ENCODE measurements around the gene DMD.

DMD gene

DNA sequence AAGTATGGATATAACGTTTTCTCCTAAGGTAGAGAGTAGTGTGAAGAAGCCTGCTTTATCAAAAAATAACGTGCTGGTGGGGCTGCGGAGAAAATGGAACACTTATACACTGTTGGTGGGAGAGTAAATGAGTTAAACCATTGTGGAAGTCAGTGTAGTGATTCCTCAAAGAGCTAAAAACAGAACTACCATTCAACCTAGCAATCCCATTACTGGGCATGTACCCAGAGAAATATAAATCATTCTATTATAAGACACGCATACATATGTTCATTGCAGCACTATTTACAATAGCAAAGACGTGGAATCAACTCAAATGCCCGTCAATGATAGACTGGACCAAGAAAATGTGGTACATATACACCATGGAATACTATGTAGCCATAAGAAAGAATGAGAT, 196.4 kb downstream of the DMD start:
- no peak for DNase-seq

DNA sequence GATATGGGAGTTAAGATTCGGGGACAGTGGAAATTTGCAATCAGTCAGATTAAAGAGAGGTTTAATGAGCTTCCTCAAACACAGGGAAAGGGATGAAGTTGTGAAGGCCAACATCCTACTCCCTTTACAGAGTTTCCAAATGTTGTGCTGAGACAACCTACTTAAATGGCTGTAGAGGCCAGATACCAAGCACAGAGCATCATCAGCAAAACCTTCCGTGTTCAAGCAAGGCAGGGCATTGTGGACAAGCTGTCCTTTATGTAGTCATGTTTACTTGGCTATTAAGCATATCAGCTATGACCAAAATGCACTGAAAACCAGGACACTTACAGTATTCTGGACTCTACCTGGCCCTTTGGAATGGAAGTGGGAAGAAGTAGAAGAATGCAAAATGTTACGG, 197.3 kb downstream of the DMD start:
- DNase-seq, result no peak

DNA sequence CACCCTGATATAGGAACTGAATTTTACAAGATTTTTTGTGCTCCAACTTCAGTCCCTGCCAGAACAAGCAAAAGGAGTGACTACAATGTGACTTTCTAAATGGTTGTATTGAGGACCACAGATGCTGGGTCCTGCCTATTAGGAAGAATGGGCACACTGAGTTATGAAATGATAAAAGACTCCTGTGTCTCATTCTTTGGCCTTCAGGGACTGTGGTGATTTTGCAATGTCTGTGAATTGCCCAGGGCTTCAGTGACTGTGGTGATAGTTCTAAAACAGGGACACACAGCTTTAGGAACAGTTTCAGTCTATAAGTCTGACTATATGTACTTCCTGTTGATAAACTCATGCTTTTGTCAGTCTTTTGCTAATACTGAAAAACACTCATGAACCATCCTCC, 210.2 kb downstream of the DMD start:
- no peak for DNase-seq

DNA sequence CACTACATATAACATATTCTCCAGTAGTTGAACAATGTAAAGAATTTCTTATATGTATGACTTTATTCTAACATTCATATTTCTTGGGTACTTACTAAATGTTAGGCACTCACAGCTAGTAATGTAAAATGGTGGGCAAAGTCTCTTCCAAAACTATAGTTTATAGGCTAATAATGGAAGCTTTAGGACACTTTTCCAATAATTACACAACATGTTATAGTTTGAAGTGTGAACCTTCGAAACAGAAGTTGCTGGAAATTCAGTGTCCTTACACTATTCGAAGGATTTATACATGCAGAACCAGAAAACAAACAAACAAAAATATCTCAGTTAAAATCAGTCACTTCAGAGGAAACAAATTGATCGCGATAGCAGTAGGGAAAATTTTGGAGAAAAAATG, 212.6 kb downstream of the DMD start:
- no peak for DNase-seq

DNA sequence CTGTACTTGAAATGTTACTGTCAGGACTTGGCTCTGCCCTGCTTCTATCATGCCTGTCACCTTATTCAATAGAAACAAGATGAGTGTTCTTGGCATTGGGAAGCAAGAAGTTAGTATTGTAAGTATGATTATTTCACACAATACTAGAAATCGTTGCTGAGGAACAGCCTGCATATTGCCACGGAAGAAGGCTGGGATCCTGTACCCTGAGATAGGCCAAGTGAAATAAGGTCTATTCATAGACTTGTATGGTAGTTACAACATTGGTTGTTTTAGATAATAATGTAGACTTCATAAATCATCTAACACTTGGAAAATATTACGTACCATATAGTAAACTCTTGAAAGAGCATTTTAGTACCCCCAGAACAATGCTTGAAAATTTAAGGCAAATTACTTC, 215.9 kb downstream of the DMD start:
- DNase-seq, result no peak

DNA sequence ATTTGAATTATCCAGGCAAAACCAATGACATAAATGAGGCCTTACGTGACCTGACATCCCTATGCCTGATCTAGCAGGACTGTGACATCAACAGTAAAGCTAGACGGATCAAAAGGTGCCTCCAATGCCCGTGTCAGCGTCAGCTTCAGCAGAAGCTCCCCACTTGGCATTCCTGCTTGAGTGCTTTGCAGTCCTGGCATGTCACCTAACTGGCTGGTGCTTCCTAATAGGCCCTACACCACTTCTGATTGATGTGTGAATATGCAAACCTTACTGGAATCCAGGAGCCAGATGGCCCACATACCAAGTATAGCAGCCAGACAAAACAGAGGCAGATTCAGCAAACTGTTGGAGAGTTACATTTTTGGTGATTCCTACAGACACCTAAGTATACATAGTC, 224.2 kb downstream of the DMD start:
- DNase-seq, result no peak

DNA sequence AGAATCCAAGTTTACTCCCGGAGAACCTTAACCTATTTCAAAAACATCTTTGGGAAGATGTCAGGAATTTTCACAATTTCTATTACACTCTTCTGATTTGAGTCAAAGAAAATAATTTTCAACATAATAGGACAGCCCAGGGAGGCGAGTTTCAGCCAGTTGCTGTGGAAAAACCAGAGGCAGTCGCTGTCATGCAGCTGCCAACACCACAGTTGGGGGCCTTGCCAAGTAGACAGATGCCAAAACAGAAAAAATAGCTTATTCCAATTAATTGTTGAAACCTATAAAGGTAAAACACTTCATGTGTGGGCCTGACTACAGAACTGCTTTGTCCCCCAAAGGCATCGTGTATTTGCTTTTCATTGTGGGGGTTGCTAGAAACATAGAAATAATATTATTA, 225.8 kb downstream of the DMD start:
- no peak for DNase-seq

DNA sequence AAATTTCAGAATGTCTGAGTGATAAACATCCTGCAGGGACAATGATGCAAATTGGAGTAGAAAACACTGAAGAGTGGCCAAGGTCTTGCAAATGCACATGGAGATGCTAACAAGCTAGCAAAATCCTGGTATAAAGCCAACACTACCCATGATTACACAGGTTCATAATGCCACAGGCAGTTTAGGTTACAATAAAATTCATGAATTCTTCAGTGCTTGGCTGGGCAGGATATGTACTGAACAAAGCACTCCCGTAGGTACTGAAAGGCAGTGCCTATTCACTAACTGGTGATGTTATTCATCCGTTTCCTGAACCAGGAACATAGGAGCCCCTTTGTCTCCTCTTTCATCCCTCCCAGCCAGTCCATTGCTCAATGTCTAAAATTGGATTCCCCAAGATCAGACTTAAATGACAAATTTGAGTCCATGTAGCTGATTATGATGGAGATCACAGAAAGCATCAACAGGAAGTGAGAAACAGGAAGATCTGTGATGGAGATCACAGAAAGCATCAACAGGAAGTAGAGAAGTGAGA, 244.5 kb downstream of the DMD start:
- no peak for DNase-seq

DNA sequence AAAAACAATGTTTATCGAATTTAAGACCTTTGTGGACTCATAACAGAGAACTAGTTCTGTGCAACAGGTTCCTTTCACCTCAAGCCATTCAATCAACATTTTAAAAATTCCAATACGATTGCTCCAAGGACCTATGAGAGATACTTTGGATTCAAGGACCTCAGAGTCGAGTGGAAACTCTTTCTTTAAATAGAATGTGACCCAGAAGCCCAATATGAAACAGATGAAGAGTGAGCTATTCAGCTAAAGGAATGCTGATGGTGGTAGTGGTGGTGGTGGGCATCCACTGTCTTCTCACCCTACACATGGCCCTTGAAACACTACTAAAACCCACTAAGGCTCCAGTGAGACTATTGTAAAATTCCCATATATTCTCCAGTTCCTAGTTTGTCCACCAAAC, 257.2 kb downstream of the DMD start:
- DNase-seq, result no peak

DNA sequence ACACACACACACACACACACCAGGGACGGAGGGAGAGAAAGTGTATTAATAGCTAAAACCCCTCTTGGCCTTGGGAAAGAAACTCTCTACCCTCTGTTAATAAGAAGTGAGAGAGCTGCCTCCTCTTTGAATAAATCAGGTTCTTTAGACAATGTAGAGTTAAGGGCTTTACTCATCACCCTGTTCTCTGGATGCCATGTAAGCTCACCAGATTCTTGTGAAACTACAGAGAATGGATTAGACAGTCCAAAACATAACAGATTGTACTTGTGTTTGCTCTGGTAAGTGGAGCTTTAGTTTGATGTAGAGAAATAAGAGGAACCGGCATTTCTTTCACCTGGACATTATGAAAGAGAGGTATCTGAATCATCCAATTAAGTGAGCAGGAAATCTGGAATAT, 263.2 kb downstream of the DMD start:
- DNase-seq, result no peak

DNA sequence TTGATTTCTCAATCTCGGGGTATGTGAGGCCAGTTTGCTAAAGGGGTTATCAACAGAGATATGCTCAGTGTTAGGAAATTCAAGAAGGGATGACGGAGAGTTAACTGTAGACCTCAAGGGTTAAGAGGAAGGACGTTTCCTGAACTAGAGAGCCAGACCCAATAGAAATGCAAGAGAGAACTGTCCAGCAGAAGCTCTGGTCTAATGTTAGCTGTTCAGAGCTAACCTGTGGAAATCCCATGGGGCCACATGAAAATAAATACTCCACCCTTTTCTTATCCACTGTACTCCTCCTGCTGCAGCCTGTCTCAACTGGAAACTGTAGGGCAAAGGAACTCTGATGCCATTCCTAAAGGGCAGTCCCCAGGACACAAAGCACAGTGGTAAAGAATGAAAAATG, 274.3 kb downstream of the DMD start:
- DNase-seq, result no peak

DNA sequence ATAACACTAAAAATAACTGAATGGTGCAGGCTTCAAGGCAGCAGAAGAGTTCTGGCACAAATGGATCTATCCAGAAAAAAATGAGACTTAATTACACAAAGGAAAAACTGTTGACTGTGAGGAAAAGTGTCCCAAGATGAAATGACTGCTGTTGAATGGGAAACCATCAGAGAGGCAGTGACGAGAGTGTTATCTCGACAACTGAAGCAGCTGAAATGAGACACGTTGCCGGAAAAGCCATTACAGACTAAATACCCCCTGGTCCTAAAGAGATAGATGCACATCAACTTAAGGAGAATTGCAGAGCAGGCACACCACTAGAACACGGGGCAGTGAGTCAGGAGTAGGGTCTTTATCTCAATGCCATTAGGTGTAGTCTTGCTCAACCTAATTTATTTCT, 277.8 kb downstream of the DMD start:
- DNase-seq, result no peak

DNA sequence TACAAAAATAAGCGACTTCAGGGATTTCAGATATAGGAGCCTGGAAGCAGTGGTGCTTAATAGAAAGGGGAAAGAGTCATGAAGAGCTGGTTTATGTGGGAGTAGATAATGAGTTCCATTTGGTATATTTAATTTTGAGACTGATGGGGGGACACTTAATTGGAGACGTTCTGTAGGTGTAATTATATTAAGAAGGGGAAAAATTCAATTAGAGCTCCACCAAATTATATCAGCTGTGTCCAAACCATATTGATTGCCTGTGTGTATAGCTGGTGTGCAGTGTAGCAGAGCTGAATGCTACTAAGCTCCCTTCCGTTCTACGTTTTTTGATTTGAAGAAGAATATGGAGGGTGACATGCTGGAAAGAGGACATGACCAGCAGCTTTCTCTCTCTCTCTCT, 282.3 kb downstream of the DMD start:
- DNase-seq, result no peak

DNA sequence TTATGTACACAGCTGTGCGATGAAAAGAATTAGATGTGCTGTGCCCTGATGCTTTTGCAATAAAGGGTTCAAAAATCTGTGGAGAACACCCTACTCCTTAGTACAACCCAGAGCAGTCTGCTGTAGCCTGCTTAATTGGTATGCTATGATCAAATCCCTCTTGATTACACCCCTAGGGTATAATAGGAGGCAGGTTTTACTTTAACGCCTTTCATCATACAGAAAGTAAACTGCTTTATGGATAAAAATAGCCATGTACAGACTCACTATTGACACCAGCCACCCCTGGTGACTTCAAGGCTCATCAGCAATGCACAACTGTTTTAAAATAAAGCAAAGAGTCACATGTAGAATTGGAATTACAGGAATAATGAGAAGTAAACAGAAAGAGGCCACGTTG, 315.3 kb downstream of the DMD start:
- no peak for DNase-seq

DNA sequence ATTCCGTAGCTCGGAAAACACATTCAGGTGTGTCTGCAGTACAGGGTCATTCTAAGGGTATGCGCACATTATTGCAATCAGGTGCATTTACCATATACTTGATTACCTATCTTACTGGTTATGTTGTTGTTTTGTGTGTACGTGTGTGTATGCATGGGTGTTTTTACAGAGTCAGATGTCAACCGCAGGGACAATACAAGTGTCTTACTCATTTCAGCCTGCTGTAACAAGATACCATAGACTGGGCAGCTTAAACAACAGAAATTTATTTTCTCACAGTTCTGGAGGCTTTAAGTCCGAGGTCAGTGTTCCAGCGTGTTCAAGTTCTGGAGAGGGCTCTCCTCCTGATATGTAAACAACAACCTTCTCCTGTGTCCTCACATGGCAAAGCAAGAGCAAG, 316.7 kb downstream of the DMD start:
- no peak for DNase-seq

DNA sequence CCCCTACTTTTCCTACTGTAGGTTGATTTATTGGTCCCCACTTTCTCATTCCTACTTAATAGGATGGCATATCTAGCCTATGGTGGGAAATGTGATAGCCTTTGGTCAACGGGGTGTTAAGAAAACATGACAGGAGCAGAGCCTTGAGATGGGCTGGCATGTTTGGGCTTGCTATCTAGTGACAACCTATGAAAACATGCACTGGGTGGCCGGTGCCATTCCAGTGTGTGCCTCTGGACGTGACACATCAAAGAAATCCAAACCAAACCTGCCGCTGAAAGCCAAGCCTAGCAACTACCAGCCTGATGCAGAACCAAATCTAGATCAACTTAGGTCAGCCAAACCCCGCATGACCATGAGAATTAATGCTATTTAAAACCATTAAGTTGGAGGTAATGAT, 317.6 kb downstream of the DMD start:
- no peak for DNase-seq

DNA sequence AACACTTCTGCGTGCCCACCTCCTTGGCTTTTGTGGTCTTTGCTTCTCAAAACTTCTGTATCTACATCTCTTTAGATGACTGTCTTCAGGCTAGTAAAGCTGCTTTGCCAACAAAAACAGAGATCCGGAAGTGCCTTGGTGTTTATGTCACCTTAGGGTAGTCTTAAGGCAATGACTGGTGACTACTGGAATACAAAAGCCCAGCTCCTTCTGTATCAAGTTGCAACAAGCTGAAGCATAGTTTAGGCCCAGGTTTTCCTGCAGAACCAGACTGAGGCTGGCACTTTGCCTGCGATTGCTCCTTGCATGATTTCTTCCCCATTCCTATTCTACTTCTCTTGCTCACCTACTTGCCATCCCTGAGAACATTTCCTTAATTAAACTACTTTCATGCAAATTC, 333.8 kb downstream of the DMD start:
- DNase-seq, result no peak

DNA sequence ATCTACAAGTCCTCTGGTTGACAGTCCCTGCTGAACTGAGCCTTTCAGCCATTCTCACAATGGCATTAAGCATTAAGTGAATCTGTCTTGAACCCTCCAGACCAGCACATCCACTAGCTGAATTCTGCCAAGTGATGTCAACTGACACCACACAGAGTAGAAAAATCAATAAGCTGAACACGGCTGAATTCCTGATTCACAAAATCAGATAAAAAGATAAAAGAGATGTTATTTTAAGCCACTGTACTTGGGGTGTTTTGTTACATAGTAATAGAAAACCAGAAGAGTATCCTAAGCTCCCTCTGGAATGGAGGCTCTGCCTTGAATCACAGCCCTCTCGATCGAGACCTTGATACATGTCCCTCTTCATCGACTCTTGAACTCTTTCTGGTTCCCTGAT, 336.5 kb downstream of the DMD start:
- no peak for DNase-seq

DNA sequence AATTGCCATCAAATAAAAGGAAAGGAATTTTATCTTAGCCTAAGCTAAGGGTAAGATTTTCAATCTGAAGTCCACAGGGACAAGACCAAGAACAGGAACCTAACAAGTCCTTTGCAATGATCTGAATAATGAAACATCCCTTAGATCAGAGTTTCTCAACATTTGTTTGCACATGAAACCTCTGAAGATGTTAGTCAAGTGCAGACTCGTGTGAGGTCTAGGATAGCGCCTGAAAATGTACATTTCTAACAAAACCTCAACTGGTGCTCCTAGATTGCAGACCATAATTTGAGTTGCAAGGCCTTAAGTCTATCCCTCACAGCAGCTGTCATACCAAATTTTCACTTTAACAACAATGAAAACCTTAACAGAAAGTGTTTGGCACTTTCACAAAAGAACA, 337.6 kb downstream of the DMD start:
- no peak for DNase-seq

DNA sequence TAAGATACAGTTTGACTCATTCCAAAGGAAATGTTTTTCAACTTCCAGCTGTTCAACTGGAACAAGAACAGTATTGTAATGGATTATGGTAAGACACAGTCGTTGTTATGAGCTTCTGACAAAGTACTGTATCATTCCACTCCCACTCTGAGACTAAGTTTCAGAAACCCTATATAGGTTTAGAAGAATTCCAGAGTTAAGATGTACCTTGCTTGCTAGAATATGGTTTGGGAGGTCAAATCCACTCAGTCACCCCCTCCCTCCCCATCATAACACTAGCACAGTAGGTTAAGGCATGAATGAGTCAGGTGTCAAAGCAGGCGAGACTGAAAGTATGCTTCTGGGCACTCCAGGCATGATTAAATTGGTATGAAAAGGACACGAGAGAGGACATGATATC, 339.7 kb downstream of the DMD start:
- no peak for DNase-seq

DNA sequence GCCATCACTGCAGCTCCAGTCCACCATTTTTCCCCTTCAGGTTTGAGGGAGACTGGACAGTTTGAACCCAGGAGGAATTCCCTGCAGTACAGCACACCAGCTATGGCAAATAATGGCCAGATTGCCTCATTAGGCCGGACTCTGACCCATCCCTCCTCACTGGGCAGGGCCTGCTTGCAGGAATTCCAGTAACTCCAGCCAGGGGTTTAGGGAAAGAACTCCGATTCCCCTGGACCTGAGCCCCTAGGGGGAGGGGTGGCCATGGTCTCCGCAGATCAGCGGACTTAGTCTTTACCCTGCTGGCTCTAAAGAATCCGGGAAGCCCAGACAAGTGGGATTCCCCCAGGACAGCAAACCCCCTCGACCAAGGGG, 342.8 kb downstream of the DMD start:
- DNase-seq, result no peak

DNA sequence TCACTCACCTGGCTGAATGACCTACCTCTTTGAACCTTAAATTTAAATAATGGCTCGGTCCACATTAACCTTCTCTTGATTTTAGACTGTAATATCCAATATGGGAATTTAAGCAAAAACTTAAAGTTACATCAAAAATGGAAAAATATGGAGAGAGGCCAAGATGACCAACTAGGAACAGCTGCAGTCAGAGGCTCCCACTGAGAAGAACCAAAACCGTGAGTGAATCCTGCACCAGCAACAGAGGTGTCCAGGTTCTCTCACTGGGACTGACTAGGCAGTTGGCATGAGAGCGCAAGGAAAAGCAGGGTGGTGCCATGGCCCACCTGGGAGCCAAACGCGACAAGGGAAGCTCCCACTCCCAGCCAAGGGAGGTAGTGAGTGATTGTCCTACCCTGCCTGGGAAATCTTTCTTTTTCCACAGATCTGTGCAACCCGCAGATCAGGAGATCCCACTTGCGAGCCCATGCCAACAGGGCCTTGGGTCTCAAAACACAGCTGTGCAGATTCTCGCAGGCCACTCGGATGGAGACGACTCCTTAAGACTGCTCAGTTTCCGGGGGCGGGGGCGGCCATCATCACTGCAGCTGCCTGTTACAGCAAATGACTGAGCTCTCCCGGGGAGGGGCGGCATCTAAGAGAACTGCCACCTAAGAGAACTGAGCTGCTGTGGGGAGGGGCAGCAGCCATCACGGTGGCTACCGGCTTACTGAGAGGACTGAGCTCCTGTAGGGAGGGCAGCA, 343.4 kb downstream of the DMD start:
- DNase-seq, result no peak

DNA sequence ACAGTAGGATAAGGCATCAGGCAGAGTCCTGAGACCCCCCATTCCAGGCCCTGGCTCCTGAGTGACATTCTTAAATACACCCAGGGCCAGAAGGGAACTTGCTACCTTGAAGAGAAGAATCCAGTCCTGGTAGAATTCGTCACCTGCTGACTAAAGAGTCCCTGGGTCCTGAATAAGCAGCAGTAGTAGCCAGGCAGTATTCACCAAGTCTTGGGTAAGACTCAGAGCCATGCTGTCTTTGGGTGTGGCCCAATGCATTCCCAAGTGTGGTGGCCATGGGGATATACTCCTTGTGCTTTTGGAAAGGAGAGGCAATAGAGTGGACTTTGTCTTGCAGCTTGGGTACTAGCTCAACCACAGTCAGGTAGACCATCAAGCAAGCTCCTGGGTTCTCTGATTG, 359.1 kb downstream of the DMD start:
- DNase-seq, result no peak

DNA sequence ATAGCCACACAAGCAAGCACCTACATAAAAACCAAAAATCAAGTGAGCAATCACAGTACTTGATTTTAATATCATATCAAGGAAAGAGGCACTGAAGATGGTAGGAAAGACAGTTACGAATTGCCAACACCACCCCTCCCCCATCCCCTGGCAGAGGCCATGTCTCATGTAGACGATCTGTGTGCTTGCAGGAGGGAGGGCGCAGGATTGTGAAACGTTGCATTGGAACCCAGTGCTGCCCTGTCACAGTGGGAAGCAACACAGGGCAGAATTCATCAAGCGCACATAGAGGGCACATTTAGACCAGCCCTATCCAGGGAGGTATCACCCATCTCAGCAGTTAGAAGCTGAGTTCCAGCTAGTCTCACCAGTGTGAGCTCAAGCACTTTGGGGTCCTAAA, 359.8 kb downstream of the DMD start:
- no peak for DNase-seq

DNA sequence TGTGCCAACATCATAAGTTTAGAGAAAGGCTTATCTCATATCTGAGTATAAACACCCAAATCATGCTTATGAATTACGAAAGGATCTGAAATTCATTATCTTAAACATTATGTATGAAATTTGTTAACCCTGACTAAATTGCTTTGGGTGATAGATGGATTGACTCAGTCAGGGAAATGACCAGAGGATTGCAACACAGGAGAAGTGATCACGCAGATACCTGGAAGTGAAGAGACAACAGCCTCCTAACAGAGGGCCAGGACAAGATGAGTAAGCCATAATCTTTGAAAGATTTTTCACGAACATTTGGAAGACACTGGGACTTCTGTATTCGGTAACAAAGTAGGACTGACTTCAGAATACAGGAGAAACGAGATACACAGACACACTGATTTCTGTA, 363.4 kb downstream of the DMD start:
- no peak for DNase-seq
